Liver (tissue), 9 donors: ENCODE measurements around the gene HERC5. TPM values are rescaled to one million over a fixed set of nuclear protein-coding genes. Genes with fewer than 3 reads are reported as not detected.

ENCODE experiments used
- DNase-seq: peaks from one replicate; pipeline ENCODE4 v3.0.0-alpha.2; 2017; ENCODE audit warnings: low spot score
- H3K27ac ChIP-seq, 2 donors: one replicate each; pipeline ENCODE4 v1.7.0; 2013; ENCODE audit warnings: inconsistent platforms in 2 of 2, low read length in 2 of 2, control low read depth in 1 of 2, low read depth in 1 of 2, mild to moderate bottlenecking in 1 of 2
- H3K27me3 ChIP-seq, 4 donors: one replicate each; pipeline versions ENCODE4 v1.6.1 to v1.7.0; 2013; ENCODE audit warnings: low read length in 3 of 4, inconsistent platforms in 1 of 4, mild to moderate bottlenecking in 1 of 4, moderate library complexity in 1 of 4; ENCODE audit not compliant: control insufficient read depth in 4 of 4, insufficient read depth in 4 of 4
- H3K36me3 ChIP-seq, 4 donors: one replicate each; pipeline versions ENCODE4 v1.6.1 to v1.7.0; 2013; ENCODE audit warnings: low read length in 3 of 4, mild to moderate bottlenecking in 3 of 4, low read depth in 1 of 4, moderate library complexity in 1 of 4; ENCODE audit not compliant: control insufficient read depth in 4 of 4, insufficient read depth in 3 of 4
- H3K4me1 ChIP-seq, 4 donors: one replicate each; pipeline versions ENCODE4 v1.6.1 to v1.7.0; 2013; ENCODE audit warnings: low read length in 3 of 4, mild to moderate bottlenecking in 3 of 4, moderate library complexity in 1 of 4; ENCODE audit not compliant: control insufficient read depth in 4 of 4, insufficient read depth in 4 of 4
- H3K4me3 ChIP-seq, 3 donors: one replicate each; pipeline versions ENCODE4 v1.6.1 to v1.7.0; 2013; ENCODE audit warnings: low read length in 3 of 3, control low read depth in 1 of 3, low read depth in 1 of 3, mild to moderate bottlenecking in 1 of 3
- H3K9ac ChIP-seq, 2 donors: one replicate each; pipeline ENCODE4 v1.7.0; 2013; ENCODE audit warnings: low read length in 2 of 2, mild to moderate bottlenecking in 2 of 2, moderate library complexity in 2 of 2, control low read depth in 1 of 2, low read depth in 1 of 2
- H3K9me3 ChIP-seq, 4 donors: one replicate each; pipeline versions ENCODE4 v1.6.1 to v1.7.0; 2013; ENCODE audit warnings: low read length in 3 of 4; ENCODE audit not compliant: control insufficient read depth in 4 of 4
- CTCF ChIP-seq: fragments of 150-350 bp; IDR thresholded peaks from 2 replicates; pipeline ENCODE4 v1.5.1; 2017; ENCODE audit warnings: improper control_type of control experiment, low read depth, low read length; ENCODE audit not compliant: missing input control
- EGR1 ChIP-seq, 2 donors: IDR thresholded peaks; 2 replicates each; pipeline ENCODE4 v1.6.1; 2016 to 2018; ENCODE audit warnings: antibody characterized with exemption in 2 of 2, low read depth in 2 of 2
- FOXA1 ChIP-seq: IDR thresholded peaks from 2 replicates; pipeline ENCODE4 v1.6.1; 2016; ENCODE audit warnings: antibody characterized with exemption
- FOXA2 ChIP-seq: IDR thresholded peaks from 2 replicates; pipeline ENCODE4 v1.6.1; 2016; ENCODE audit warnings: antibody characterized with exemption
- HNF4G ChIP-seq: IDR thresholded peaks from 2 replicates; pipeline ENCODE4 v1.6.1; 2016; ENCODE audit warnings: antibody characterized with exemption
- JUND ChIP-seq, 2 donors: IDR thresholded peaks; 2 replicates each; pipeline ENCODE4 v1.6.1; 2016; ENCODE audit warnings: antibody characterized with exemption in 2 of 2
- MAX ChIP-seq: IDR thresholded peaks from 2 replicates; pipeline ENCODE4 v1.6.1; 2016; ENCODE audit warnings: antibody characterized with exemption
- RAD21 ChIP-seq, 2 donors: IDR thresholded peaks; 2 replicates each; pipeline ENCODE4 v1.6.1; 2016; ENCODE audit warnings: antibody characterized with exemption in 2 of 2, mild to moderate bottlenecking in 2 of 2
- REST ChIP-seq: IDR thresholded peaks from 2 replicates; pipeline ENCODE4 v1.6.1; 2016; ENCODE audit warnings: antibody characterized with exemption, mild to moderate bottlenecking
- RXRA ChIP-seq, 2 donors: IDR thresholded peaks; 2 replicates each; pipeline ENCODE4 v1.6.1; 2017 to 2018; ENCODE audit warnings: antibody characterized with exemption in 2 of 2, mild to moderate bottlenecking in 1 of 2
- SP1 ChIP-seq: IDR thresholded peaks from 2 replicates; pipeline ENCODE4 v1.6.1; 2018; ENCODE audit warnings: antibody characterized with exemption, mild to moderate bottlenecking
- TAF1 ChIP-seq: conservative IDR thresholded peaks from 2 replicates; pipeline ENCODE4 v1.6.1; 2016; ENCODE audit warnings: antibody characterized with exemption, mild to moderate bottlenecking
- YY1 ChIP-seq: IDR thresholded peaks from 2 replicates; pipeline ENCODE4 v1.6.1; 2016; ENCODE audit warnings: antibody characterized with exemption, mild to moderate bottlenecking
- ZBTB33 ChIP-seq: IDR thresholded peaks from 2 replicates; pipeline ENCODE4 v1.6.1; 2016; ENCODE audit warnings: antibody characterized with exemption
- WGBS: extraction: QIAGEN DNeasy Blood & Tissue Kit; methylation state at CpG from one replicate; pipeline ENCODE4 v1.1.7; 2013; 5-methylcytosine and 5-hydroxymethylcytosine counted together
- polyA plus RNA-seq, 2 donors: library from polyadenylated mRNA; stranded (reverse) in 1 of 2; unstranded in 1 of 2; fragments of 200-250 nt in 1 of 2; fragments of >200 nt in 1 of 2; fragmentation: Nextera tagmentation in 1 of 2; extraction: Ambion mirVana in 1 of 2; gene quantifications; one replicate each; pipeline versions ENCODE4 v1.2.1 to v1.2.3, GENCODE V29; 2013 to 2015
- total RNA-seq, 2 donors: library from RNA; depleted of rRNA; stranded (reverse); fragments of >200 nt; gene quantifications; one replicate each; pipeline ENCODE4 v1.2.3, GENCODE V29; 2014
- donor health status: healthy.
- donor health status: healthy.
- donor health status: healthy.
- donor health status: healthy.
- donor health status: healthy.

Gene HERC5
- total and polyA plus RNA-seq, 4 donors, result 1.5 to 5.0 (median 2.9) TPM

- no peaks in the 10 kb centered on the region for H3K36me3 ChIP-seq
- no peak overlapping the region for H3K4me3 ChIP-seq
- DNase-seq, result no peak
- H3K4me1 ChIP-seq, result no peaks in the 10 kb centered on the region
- TF ChIP-seq TAF1, result no peak
- no peaks in the 10 kb centered on the region for H3K9me3 ChIP-seq
- WGBS, result 87% methylated on average over 6 of the region's 6 CpGs
- no peaks in the 10 kb centered on the region for H3K27me3 ChIP-seq
- H3K9ac ChIP-seq, result no peak overlapping the region
- H3K27ac ChIP-seq, result no peak overlapping the region
Measured at GRCh38 chr4:88533088-88533790, 76.3 kb downstream of the HERC5 start.

GRCh38 chr4:88533937-88534750 is 77.2 kb downstream of the HERC5 start:
- Histone ChIP-seq H3K4me3 (no peak overlapping the region), H3K4me1 (no peaks in the 10 kb centered on the region), H3K9me3 (no peaks in the 10 kb centered on the region), H3K9ac (no peak overlapping the region), H3K36me3 (no peaks in the 10 kb centered on the region), H3K27me3 (no peaks in the 10 kb centered on the region), H3K27ac (no peak overlapping the region)
- DNase-seq, result no peak
- no peak for TF ChIP-seq ZBTB33
- no peak for TF ChIP-seq MAX
- TF ChIP-seq CTCF, result no peak
- no peak for TF ChIP-seq FOXA2
- TF ChIP-seq FOXA1, result no peak
- TF ChIP-seq JUND (IDR thresholded peaks at IDR 0.05), result no peak
- TF ChIP-seq SP1, result no peak
- TF ChIP-seq YY1, result no peak
- no peak for TF ChIP-seq REST
- no peak for TF ChIP-seq RAD21 (IDR thresholded peaks at IDR 0.05)
- no peak for TF ChIP-seq RXRA (IDR thresholded peaks at IDR 0.05)
- TF ChIP-seq TAF1, result no peak
- no peak for TF ChIP-seq EGR1 (IDR thresholded peaks at IDR 0.05; ENCODE audit: low read depth in 2 of 2)
- no peak for TF ChIP-seq HNF4G
- 79% methylated on average over 4 of the region's 4 CpGs for WGBS
